ENCODE measurements around the gene AIFM2. TPM values are rescaled to one million over a fixed set of nuclear protein-coding genes. Genes with fewer than 3 reads are reported as not detected.
"Not testable (repeated sequence)": the region's sequence is repeated elsewhere in the genome, so short reads cannot be mapped to it uniquely, and the experiment has no call there.

AIFM2 gene
- total RNA-seq, 2 experiments from 2014 or later, result 7.3 to 7.9 TPM

GRCh38 chr10:70114902-70115301, 17.7 kb downstream of the AIFM2 start:
- H3K4me3 Mint-ChIP-seq, result no peak overlapping the region
- peaks cover 7% of the 10 kb centered on the region for H3K4me1 Mint-ChIP-seq
- no peaks in the 10 kb centered on the region for H3K27me3 Mint-ChIP-seq
- peaks cover 4% of the 10 kb centered on the region for H3K36me3 Mint-ChIP-seq
- ATAC-seq (ENCODE audit: low read depth), result no peak
- no peak for DNase-seq
- POLR2A ChIA-PET, result interaction anchor here (1.0 kb wide), 1 partner anchor 31 kb away, joined by 5 read pairs; the partner anchor contains the start of gene TYSND1
- no peak overlapping the region for H3K27ac Mint-ChIP-seq
- no peaks in the 10 kb centered on the region for H3K9me3 Mint-ChIP-seq

- POLR2A ChIA-PET, result no interaction called here
- DNase-seq (no peak), ATAC-seq (ENCODE audit: low read depth) (no peak)
- no peaks in the 10 kb centered on the region for H3K9me3 Mint-ChIP-seq
- no peak overlapping the region for H3K27ac Mint-ChIP-seq
- no peaks in the 10 kb centered on the region for H3K27me3 Mint-ChIP-seq
- no peak overlapping the region for H3K4me3 Mint-ChIP-seq
- peaks cover 4% of the 10 kb centered on the region for H3K4me1 Mint-ChIP-seq
- peaks cover 6% of the 10 kb centered on the region for H3K36me3 Mint-ChIP-seq
These were observed 20.6 kb downstream of the AIFM2 start for GRCh38 chr10:70112071-70112470.

- no peaks in the 10 kb centered on the region for H3K9me3 Mint-ChIP-seq
- POLR2A ChIA-PET, result no interaction called here
- no peak overlapping the region for H3K4me3 Mint-ChIP-seq
- no peak for DNase-seq
- H3K4me1 Mint-ChIP-seq, result peaks cover 4% of the 10 kb centered on the region
- ATAC-seq (ENCODE audit: low read depth), result no peak
- no peak overlapping the region for H3K27ac Mint-ChIP-seq
- peaks cover 6% of the 10 kb centered on the region for H3K36me3 Mint-ChIP-seq
- no peaks in the 10 kb centered on the region for H3K27me3 Mint-ChIP-seq
These were observed 21.1 kb downstream of the AIFM2 start for GRCh38 chr10:70111496-70111895.

GRCh38 chr10:70109064-70109729, 23.4 kb downstream of the AIFM2 start:
- H3K27me3 Mint-ChIP-seq, result no peaks in the 10 kb centered on the region
- POLR2A ChIA-PET, result interaction anchor here (0.8 kb wide), 1 partner anchor 37 kb away, joined by 3 read pairs; no protein-coding TSS in a partner anchor
- DNase-seq (no peak), ATAC-seq (ENCODE audit: low read depth) (no peak)
- no peaks in the 10 kb centered on the region for H3K9me3 Mint-ChIP-seq
- H3K4me1 Mint-ChIP-seq, result peaks cover 11% of the 10 kb centered on the region
- H3K27ac Mint-ChIP-seq, result no peak overlapping the region
- peaks cover 9% of the 10 kb centered on the region for H3K36me3 Mint-ChIP-seq
- H3K4me3 Mint-ChIP-seq, result no peak overlapping the region

GRCh38 chr10:70106958-70107791, 25.4 kb downstream of the AIFM2 start:
- no peak for DNase-seq

GRCh38 chr10:70101668-70102067, 31.0 kb downstream of the AIFM2 start:
- DNase-seq (no peak), ATAC-seq (ENCODE audit: low read depth) (no peak)
- Mint-ChIP-seq H3K27ac (no peak overlapping the region), H3K27me3 (no peaks in the 10 kb centered on the region), H3K9me3 (no peaks in the 10 kb centered on the region), H3K4me3 (no peak overlapping the region), H3K4me1 (peaks cover 11% of the 10 kb centered on the region), H3K36me3 (peaks cover 22% of the 10 kb centered on the region)
- POLR2A ChIA-PET, result no interaction called here

More at GRCh38 chr10:70106958-70107791, 25.4 kb downstream of the AIFM2 start:
- no peaks in the 10 kb centered on the region for H3K27me3 Mint-ChIP-seq
- no peaks in the 10 kb centered on the region for H3K9me3 Mint-ChIP-seq
- H3K27ac Mint-ChIP-seq, result peak overlapping the region; percentile 42
- ATAC-seq (ENCODE audit: low read depth), result no peak
- peaks cover 11% of the 10 kb centered on the region for H3K4me1 Mint-ChIP-seq
- H3K36me3 Mint-ChIP-seq, result peaks cover 11% of the 10 kb centered on the region
- H3K4me3 Mint-ChIP-seq, result no peak overlapping the region
- POLR2A ChIA-PET, result interaction anchor here (1.0 to 1.4 kb wide), 2 partner anchors 14 to 16 kb away, joined by 3 to 4 read pairs; no protein-coding TSS in a partner anchor

- H3K36me3 Mint-ChIP-seq, result peaks cover 23% of the 10 kb centered on the region
These were observed 31.5 kb downstream of the AIFM2 start for GRCh38 chr10:70101068-70101562.

GRCh38 chr10:70098271-70098670, 34.4 kb downstream of the AIFM2 start:
- POLR2A ChIA-PET, result no interaction called here
- H3K4me1 Mint-ChIP-seq, result peaks cover 22% of the 10 kb centered on the region
- ATAC-seq (ENCODE audit: low read depth), result no peak
- DNase-seq, result no peak
- H3K27me3 Mint-ChIP-seq, result no peaks in the 10 kb centered on the region
- H3K9me3 Mint-ChIP-seq, result no peaks in the 10 kb centered on the region
- H3K27ac Mint-ChIP-seq, result no peak overlapping the region
- H3K36me3 Mint-ChIP-seq, result peaks cover 29% of the 10 kb centered on the region
- no peak overlapping the region for H3K4me3 Mint-ChIP-seq

More at GRCh38 chr10:70101068-70101562, 31.5 kb downstream of the AIFM2 start:
- peak overlapping the region; percentile 36 for H3K27ac Mint-ChIP-seq
- DNase-seq; ATAC-seq (ENCODE audit: low read depth); POLR2A ChIA-PET; H3K4me3 Mint-ChIP-seq; H3K9me3 Mint-ChIP-seq; H3K27me3 Mint-ChIP-seq: not testable (repeated sequence)
- peaks cover 12% of the 10 kb centered on the region for H3K4me1 Mint-ChIP-seq

GRCh38 chr10:70097459-70097858, 35.2 kb downstream of the AIFM2 start:
- Mint-ChIP-seq H3K4me3 (no peak overlapping the region), H3K4me1 (peaks cover 26% of the 10 kb centered on the region), H3K27ac (no peak overlapping the region), H3K36me3 (peaks cover 29% of the 10 kb centered on the region), H3K9me3 (no peaks in the 10 kb centered on the region), H3K27me3 (no peaks in the 10 kb centered on the region)
- DNase-seq (no peak), ATAC-seq (ENCODE audit: low read depth) (no peak)
- POLR2A ChIA-PET, result no interaction called here

- H3K27ac Mint-ChIP-seq, result no peak overlapping the region
- DNase-seq (no peak), ATAC-seq (ENCODE audit: low read depth) (no peak)
- peaks cover 26% of the 10 kb centered on the region for H3K36me3 Mint-ChIP-seq
- POLR2A ChIA-PET, result interaction anchor here (1.1 kb wide), 1 partner anchor 49 kb away, joined by 8 read pairs; the partner anchor contains the start of gene TYSND1
- H3K4me1 Mint-ChIP-seq, result peaks cover 32% of the 10 kb centered on the region
- no peaks in the 10 kb centered on the region for H3K9me3 Mint-ChIP-seq
- no peak overlapping the region for H3K4me3 Mint-ChIP-seq
- H3K27me3 Mint-ChIP-seq, result no peaks in the 10 kb centered on the region
These were observed 35.8 kb downstream of the AIFM2 start for GRCh38 chr10:70096705-70097420.

- no peaks in the 10 kb centered on the region for H3K9me3 Mint-ChIP-seq
- H3K36me3 Mint-ChIP-seq, result peaks cover 19% of the 10 kb centered on the region
- H3K27me3 Mint-ChIP-seq, result no peaks in the 10 kb centered on the region
- POLR2A ChIA-PET, result interaction anchor here (1.1 kb wide), 1 partner anchor 50 kb away, joined by 8 read pairs; the partner anchor contains the start of gene TYSND1
- no peak overlapping the region for H3K4me3 Mint-ChIP-seq
- no peak overlapping the region for H3K27ac Mint-ChIP-seq
- peaks cover 35% of the 10 kb centered on the region for H3K4me1 Mint-ChIP-seq
- DNase-seq (no peak), ATAC-seq (ENCODE audit: low read depth) (no peak)
These were observed 36.5 kb downstream of the AIFM2 start for GRCh38 chr10:70096016-70096704.

GRCh38 chr10:70094250-70094649, 38.4 kb downstream of the AIFM2 start:
- DNase-seq (no peak), ATAC-seq (ENCODE audit: low read depth) (no peak)
- H3K27me3 Mint-ChIP-seq, result no peaks in the 10 kb centered on the region
- H3K4me1 Mint-ChIP-seq, result peaks cover 37% of the 10 kb centered on the region
- POLR2A ChIA-PET, result interaction anchor here (0.8 to 3.8 kb wide), 5 partner anchors 16 to 103 kb away, joined by 3 to 45 read pairs (median 4); partner anchors contain the start of genes SAR1A and TYSND1
- peak overlapping the region; percentile 91 for H3K4me3 Mint-ChIP-seq
- no peaks in the 10 kb centered on the region for H3K9me3 Mint-ChIP-seq
- no peak overlapping the region for H3K27ac Mint-ChIP-seq
- peaks cover 14% of the 10 kb centered on the region for H3K36me3 Mint-ChIP-seq
